OCI-LY7 (cell line): ENCODE measurements around the gene BLCAP. TPM values are rescaled to one million over a fixed set of nuclear protein-coding genes. Genes with fewer than 3 reads are reported as not detected.
"Not testable (repeated sequence)": the region's sequence is repeated elsewhere in the genome, so short reads cannot be mapped to it uniquely, and the experiment has no call there.

Source experiments
- BruUV-seq: library from RNA; stranded (reverse); fragments of 400-500 nt; replicated peaks from 2 replicates; lab custom pipeline; 2021; lab: Mats Ljungman, UMichigan
- CTCF ChIA-PET: fragments of 300-600 bp; sonication (Branson Sonifier 250); formaldehyde crosslinking; loops from one replicate; lab custom pipeline; 2022; ENCODE audit warnings: antibody characterized with exemption; ENCODE audit not compliant: unreplicated experiment; lab: Charles Lee
- POLR2A ChIA-PET: fragments of 300-600 bp; sonication (Branson Sonifier 250); formaldehyde crosslinking; loops from one replicate; lab custom pipeline; 2022; ENCODE audit warnings: antibody characterized with exemption; lab: Charles Lee
- DNase-seq: peaks from one replicate; pipeline ENCODE4 v3.0.0-alpha.2; 2015; ENCODE audit warnings: low spot score
- H2AFZ ChIP-seq: fragments of 200-600 bp; sonication (generic), shearing (Covaris generic); 2 replicates; pipeline ENCODE4 v1.6.1; 2014; ENCODE audit warnings: mild to moderate bottlenecking, antibody characterized with exemption, low read length, moderate library complexity
- H3K27ac ChIP-seq: fragments of 200-600 bp; sonication (generic); 2 replicates; pipeline ENCODE4 v1.5.1; 2014; ENCODE audit warnings: mixed run types, low read depth, mild to moderate bottlenecking, moderate library complexity, low read length, inconsistent platforms; ENCODE audit not compliant: poor library complexity, severe bottlenecking
- H3K36me3 ChIP-seq: fragments of 200-600 bp; sonication (generic); 2 replicates; pipeline ENCODE4 v1.6.1; 2014; ENCODE audit warnings: mild to moderate bottlenecking, antibody characterized with exemption, low read length, moderate library complexity, mixed read lengths; ENCODE audit not compliant: insufficient read depth
- H3K4me1 ChIP-seq: fragments of 200-600 bp; sonication (generic); 2 replicates; pipeline ENCODE4 v1.5.1; 2014; ENCODE audit warnings: mild to moderate bottlenecking, low read length; ENCODE audit not compliant: insufficient read depth, poor library complexity, severe bottlenecking
- H3K4me2 ChIP-seq: fragments of 200-600 bp; sonication (generic); 2 replicates; pipeline ENCODE4 v1.6.1; 2014; ENCODE audit warnings: mild to moderate bottlenecking, low read length
- H3K4me3 ChIP-seq: fragments of 200-600 bp; sonication (generic); 2 replicates; pipeline ENCODE4 v1.5.1; 2014; ENCODE audit warnings: mild to moderate bottlenecking, low read depth, low read length; ENCODE audit not compliant: poor library complexity, severe bottlenecking
- H3K79me2 ChIP-seq: fragments of 200-600 bp; sonication (generic); 2 replicates; pipeline ENCODE4 v1.6.1; 2016; ENCODE audit warnings: low read depth, mild to moderate bottlenecking, low read length, moderate library complexity, mixed read lengths; ENCODE audit not compliant: insufficient read depth
- H3K9me2 ChIP-seq: fragments of 200-600 bp; sonication (generic); 2 replicates; pipeline ENCODE4 v1.6.1; 2016; ENCODE audit warnings: mild to moderate bottlenecking, low read length, mixed read lengths; ENCODE audit not compliant: insufficient read depth
- H3K9me3 ChIP-seq: fragments of 200-600 bp; sonication (generic); 2 replicates; pipeline ENCODE4 v1.6.1; 2014; ENCODE audit warnings: mild to moderate bottlenecking, mixed run types, low read length, mixed read lengths
- H4K20me1 ChIP-seq: fragments of 200-600 bp; sonication (generic); 2 replicates; pipeline ENCODE4 v1.6.1; 2014; ENCODE audit warnings: mild to moderate bottlenecking, antibody characterized with exemption, low read length, moderate library complexity, mixed read lengths; ENCODE audit not compliant: insufficient read depth
- CTCF ChIP-seq: fragments of 200-600 bp; sonication (generic); conservative IDR thresholded peaks from 2 replicates; pipeline ENCODE4 v1.5.1; 2014; ENCODE audit warnings: mild to moderate bottlenecking, antibody characterized with exemption, low read length, moderate library complexity, mixed read lengths
- EZH2phosphoT487 ChIP-seq: fragments of 200-600 bp; sonication (generic); IDR thresholded peaks from 2 replicates; pipeline ENCODE4 v1.6.1; 2018; ENCODE audit warnings: low read depth, borderline replicate concordance, mild to moderate bottlenecking, mixed run types, antibody characterized with exemption, low read length, moderate library complexity, mixed read lengths
- intact Hi-C: fragments of 100-400 bp; cut with micrococcal nuclease; formaldehyde crosslinking; loops from one replicate; pipeline ENCODE4 v1.10.0; 2022; ENCODE audit not compliant: unreplicated experiment
- total RNA-seq, 2 experiments: library from RNA; depleted of rRNA in 1 of 2; stranded (reverse); fragments of >200 nt in 1 of 2; shearing (Covaris generic) in 1 of 2; gene quantifications; 2 replicates each; pipeline ENCODE4 v1.2.3, GENCODE V29; 2014 to 2022

Gene BLCAP
- total RNA-seq, 2 experiments from 2014 or later: 32.3 to 55.1 TPM

- H3K9me3 ChIP-seq: no peaks in the 10 kb centered on the region
- BruUV-seq: no TSS peak
- no peak overlapping the region for H3K4me3 ChIP-seq
- no peaks in the 10 kb centered on the region for H3K79me2 ChIP-seq
- no peak overlapping the region for H2AFZ ChIP-seq
- ChIA-PET POLR2A (interaction anchor here (0.6 to 0.9 kb wide), 2 partner anchors 33 to 631 kb away, joined by 3 read pairs; no protein-coding TSS in a partner anchor), CTCF (no interaction called here)
- no peaks in the 10 kb centered on the region for H3K36me3 ChIP-seq
- no peak for DNase-seq
- no peaks in the 10 kb centered on the region for H4K20me1 ChIP-seq
- no peak overlapping the region for H3K4me2 ChIP-seq
- no peak for TF ChIP-seq CTCF
- no peak for TF ChIP-seq EZH2phosphoT487
- intact Hi-C loops: no loop called here
- H3K4me1 ChIP-seq: peaks cover 6% of the 10 kb centered on the region
- H3K9me2 ChIP-seq: no peaks in the 10 kb centered on the region
- no peak overlapping the region for H3K27ac ChIP-seq
Observed at GRCh38 chr20:37490663-37491350, 36.9 kb downstream of the BLCAP start.

GRCh38 chr20:37486209-37486608, 41.5 kb downstream of the BLCAP start:
- H3K4me3 ChIP-seq, H2AFZ ChIP-seq, H3K4me1 ChIP-seq, H4K20me1 ChIP-seq, H3K27ac ChIP-seq, H3K9me2 ChIP-seq, DNase-seq, CTCF ChIA-PET, H3K9me3 ChIP-seq, H3K36me3 ChIP-seq, H3K4me2 ChIP-seq, H3K79me2 ChIP-seq, BruUV-seq, intact Hi-C loops: not testable (repeated sequence)
- POLR2A ChIA-PET: interaction anchor here (0.6 kb wide), 1 partner anchor 188 kb away, joined by 3 read pairs; no protein-coding TSS in a partner anchor

GRCh38 chr20:37484331-37484730, 43.3 kb downstream of the BLCAP start:
- ChIA-PET CTCF (no interaction called here), POLR2A (no interaction called here)
- H3K36me3 ChIP-seq: no peaks in the 10 kb centered on the region
- intact Hi-C loops: no loop called here
- H3K9me3 ChIP-seq: no peaks in the 10 kb centered on the region
- no peak overlapping the region for H3K27ac ChIP-seq
- no peak overlapping the region for H2AFZ ChIP-seq
- no peaks in the 10 kb centered on the region for H3K4me1 ChIP-seq
- BruUV-seq: no TSS peak
- TF ChIP-seq CTCF (no peak), EZH2phosphoT487 (no peak)
- no peak overlapping the region for H3K4me2 ChIP-seq
- H3K4me3 ChIP-seq: no peak overlapping the region
- H3K9me2 ChIP-seq: no peaks in the 10 kb centered on the region
- no peaks in the 10 kb centered on the region for H3K79me2 ChIP-seq
- H4K20me1 ChIP-seq: no peaks in the 10 kb centered on the region
- DNase-seq: no peak
